ENCODE data around the gene DET1. TPM values are rescaled to one million over a fixed set of nuclear protein-coding genes. Genes with fewer than 3 reads are reported as not detected.

DET1 gene
- polyA plus RNA-seq, 1 of the 3 experiments (the other 2 are of a cell fraction) = 4.5 TPM

DNA sequence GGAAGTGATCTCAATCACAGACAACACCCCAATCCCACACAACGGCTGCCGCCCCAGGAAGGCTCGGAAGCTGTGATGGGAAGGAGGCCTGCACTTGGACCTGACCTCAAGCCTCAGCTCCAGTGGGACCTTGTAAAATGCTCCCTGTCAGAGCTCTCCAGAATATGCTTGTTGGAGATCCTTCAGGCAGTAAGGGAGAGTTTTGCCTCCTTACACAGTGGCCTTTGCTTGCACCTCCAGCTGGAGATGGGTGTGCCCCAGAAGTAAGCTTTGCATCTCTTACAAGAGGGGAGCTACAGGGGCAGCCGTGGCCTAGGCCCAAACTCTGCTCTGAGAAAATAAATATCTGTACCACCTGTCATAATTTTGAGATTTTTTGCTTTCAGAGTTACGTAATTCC is 68.6 kb downstream of the DET1 start (continued):
- no peak for TF ChIP-seq TEAD4 (IDR thresholded peaks at IDR 0.05; ENCODE audit: borderline replicate concordance, insufficient read depth)
- TF ChIP-seq RFX5 (IDR thresholded peaks at IDR 0.05; ENCODE audit: low read length) = no peak
- TF ChIP-seq RXRA (IDR thresholded peaks at IDR 0.05; ENCODE audit: borderline replicate concordance, low read depth) = no peak
- no peak for TF ChIP-seq RAD21 (IDR thresholded peaks at IDR 0.05; ENCODE audit: low read length)
- TF ChIP-seq GABPA (IDR thresholded peaks at IDR 0.05; ENCODE audit: low read depth) = no peak
- TF ChIP-seq SMC3 (IDR thresholded peaks at IDR 0.05; ENCODE audit: low read depth, low read length) = no peak
- no peak for TF ChIP-seq YY1 (IDR thresholded peaks at IDR 0.05; ENCODE audit: low read depth)
- TF ChIP-seq, protein P1, sequence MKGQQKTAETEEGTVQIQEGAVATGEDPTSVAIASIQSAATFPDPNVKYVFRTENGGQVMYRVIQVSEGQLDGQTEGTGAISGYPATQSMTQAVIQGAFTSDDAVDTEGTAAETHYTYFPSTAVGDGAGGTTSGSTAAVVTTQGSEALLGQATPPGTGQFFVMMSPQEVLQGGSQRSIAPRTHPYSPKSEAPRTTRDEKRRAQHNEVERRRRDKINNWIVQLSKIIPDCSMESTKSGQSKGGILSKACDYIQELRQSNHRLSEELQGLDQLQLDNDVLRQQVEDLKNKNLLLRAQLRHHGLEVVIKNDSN (IDR thresholded peaks at IDR 0.05; ENCODE audit: borderline replicate concordance, low read depth) = no peak
- no peak for TF ChIP-seq SIN3A (IDR thresholded peaks at IDR 0.05; ENCODE audit: borderline replicate concordance, low read depth, low read length)
- no peak for TF ChIP-seq ELF1 (IDR thresholded peaks at IDR 0.05)
- no peak for TF ChIP-seq IRF3 (IDR thresholded peaks at IDR 0.05; ENCODE audit: low read depth, low read length)

- TF ChIP-seq EP300 (IDR thresholded peaks at IDR 0.05; ENCODE audit: borderline replicate concordance in 1 of 2, low read depth in 1 of 2, low read length in 1 of 2) (no peak), SMC3 (IDR thresholded peaks at IDR 0.05; ENCODE audit: low read depth, low read length) (no peak), NRF1 (IDR thresholded peaks at IDR 0.05; ENCODE audit: low read depth, low read length) (no peak), FOXM1 (IDR thresholded peaks at IDR 0.05; ENCODE audit: low read depth) (no peak), YY1 (IDR thresholded peaks at IDR 0.05; ENCODE audit: low read depth) (no peak), SIN3A (IDR thresholded peaks at IDR 0.05; ENCODE audit: borderline replicate concordance, low read depth, low read length) (no peak)
- TF ChIP-seq, protein P2, sequence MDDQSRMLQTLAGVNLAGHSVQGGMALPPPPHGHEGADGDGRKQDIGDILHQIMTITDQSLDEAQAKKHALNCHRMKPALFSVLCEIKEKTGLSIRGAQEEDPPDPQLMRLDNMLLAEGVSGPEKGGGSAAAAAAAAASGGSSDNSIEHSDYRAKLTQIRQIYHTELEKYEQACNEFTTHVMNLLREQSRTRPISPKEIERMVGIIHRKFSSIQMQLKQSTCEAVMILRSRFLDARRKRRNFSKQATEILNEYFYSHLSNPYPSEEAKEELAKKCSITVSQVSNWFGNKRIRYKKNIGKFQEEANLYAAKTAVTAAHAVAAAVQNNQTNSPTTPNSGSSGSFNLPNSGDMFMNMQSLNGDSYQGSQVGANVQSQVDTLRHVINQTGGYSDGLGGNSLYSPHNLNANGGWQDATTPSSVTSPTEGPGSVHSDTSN (IDR thresholded peaks at IDR 0.05) = no peak
- ChIA-PET POLR2A (no interaction called here), CTCF (interaction anchor here (0.6 to 4.7 kb wide), 27 partner anchors 8 to 415 kb away, joined by 3 to 44 read pairs (median 4); partner anchors contain the start of genes MRPL46 and MRPS11)
- no peak overlapping the region for H3K27ac ChIP-seq (ENCODE audit: low read depth in 2 of 2, low read length in 1 of 2)
- no peak overlapping the region for H3K4me2 ChIP-seq
- H3K9me2 ChIP-seq = no peaks in the 10 kb centered on the region
- no peaks in the 10 kb centered on the region for H4K20me1 ChIP-seq (ENCODE audit: insufficient read depth)
- no peak overlapping the region for H2AFZ ChIP-seq (ENCODE audit: low read depth)
- 0 out of 2 replicates have a peak, but pooled peaks cover 5% of the 10 kb centered on the region for H3K79me2 ChIP-seq (ENCODE audit: insufficient read depth)
- 94% methylated on average over 5 of the region's 7 CpGs for WGBS (ENCODE audit: low lambda C conversion rate)
- H3K4me3 ChIP-seq (ENCODE audit: low read depth in 2 of 2, low read length in 1 of 2) = no peak overlapping the region
- peaks cover 3% of the 10 kb centered on the region for H3F3A ChIP-seq (replicated peaks; ENCODE audit: insufficient read depth)
- no peak for DNase-seq
- no peaks in the 10 kb centered on the region for H3K27me3 ChIP-seq (ENCODE audit: insufficient read depth)
- H3K9me3 ChIP-seq = no peaks in the 10 kb centered on the region
- H3K36me3 ChIP-seq (replicated peaks in 1 of 2; ENCODE audit: control insufficient read depth in 1 of 2, insufficient read depth in 2 of 2, low read length in 1 of 2) = peaks cover 14 to 36% of the 10 kb centered on the region in 2 experiments
- no peak overlapping the region for H3K9ac ChIP-seq
- peaks cover 0 to 3% of the 10 kb centered on the region in 2 experiments; a peak in 1 of 4 replicates for H3K4me1 ChIP-seq (ENCODE audit: control insufficient read depth in 1 of 2, insufficient read depth in 2 of 2, low read depth in 1 of 2, low read length in 1 of 2)
Observed at GRCh38 chr15:88477126-88477525, 69.4 kb downstream of the DET1 start.
